IMR-90 (cell line): ENCODE data around the gene DHFR.

Experiments used
- BHLHE40 ChIP-seq: fragments of 150-350 bp; IDR thresholded peaks from 2 replicates; pipeline ENCODE4 v1.6.1; 2016; ENCODE audit warnings: mild to moderate bottlenecking, low read depth, low read length
- CEBPB ChIP-seq: IDR thresholded peaks from 2 replicates; pipeline ENCODE4 v1.6.1; 2012; ENCODE audit warnings: low read depth, low read length, improper control_type of control experiment
- FOS ChIP-seq: fragments of 150-350 bp; IDR thresholded peaks from 2 replicates; pipeline ENCODE4 v1.6.1; 2016; ENCODE audit warnings: low read depth, low read length
- MAFK ChIP-seq: IDR thresholded peaks from 2 replicates; pipeline ENCODE4 v1.6.1; 2012; ENCODE audit warnings: low read depth, low read length, improper control_type of control experiment
- MAZ ChIP-seq: IDR thresholded peaks from 2 replicates; pipeline ENCODE4 v1.6.1; 2012; ENCODE audit warnings: low read depth, mild to moderate bottlenecking, low read length, improper control_type of control experiment, moderate library complexity, borderline replicate concordance
- MXI1 ChIP-seq: IDR thresholded peaks from 2 replicates; pipeline ENCODE4 v1.6.1; 2012; ENCODE audit warnings: low read depth, mild to moderate bottlenecking, low read length, moderate library complexity, borderline replicate concordance
- NFE2L2 ChIP-seq: fragments of 150-350 bp; IDR thresholded peaks from 2 replicates; pipeline ENCODE4 v1.6.1; 2016; ENCODE audit warnings: low read depth, mild to moderate bottlenecking, low read length
- POLR2A ChIP-seq: IDR thresholded peaks from 2 replicates; pipeline ENCODE4 v1.6.1; 2012; ENCODE audit warnings: mild to moderate bottlenecking, low read depth, low read length
- RAD21 ChIP-seq: IDR thresholded peaks from 2 replicates; pipeline ENCODE4 v1.6.1; 2012; ENCODE audit warnings: low read length, improper control_type of control experiment
- RCOR1 ChIP-seq: IDR thresholded peaks from 2 replicates; pipeline ENCODE4 v1.6.1; 2012; ENCODE audit warnings: mild to moderate bottlenecking, low read length, improper control_type of control experiment; ENCODE audit not compliant: insufficient replicate concordance
- RFX5 ChIP-seq: IDR thresholded peaks from 2 replicates; pipeline ENCODE4 v1.8.0; 2012; ENCODE audit warnings: low read depth, mild to moderate bottlenecking, low read length, moderate library complexity
- SMC3 ChIP-seq: fragments of 150-350 bp; IDR thresholded peaks from 2 replicates; pipeline ENCODE4 v1.6.1; 2016; ENCODE audit warnings: low read depth, mild to moderate bottlenecking, antibody characterized with exemption, low read length, moderate library complexity
- TF ChIP-seq, protein P1 (sequence below): conservative IDR thresholded peaks from 2 replicates; pipeline ENCODE4 v1.5.1; 2012; ENCODE audit warnings: mild to moderate bottlenecking, low read depth, low read length, improper control_type of control experiment
- TF ChIP-seq, protein P2 (sequence below): fragments of 150-350 bp; IDR thresholded peaks from 2 replicates; pipeline ENCODE4 v1.6.1; 2017; ENCODE audit warnings: mild to moderate bottlenecking, antibody characterized with exemption, low read length, low read depth

DNA sequence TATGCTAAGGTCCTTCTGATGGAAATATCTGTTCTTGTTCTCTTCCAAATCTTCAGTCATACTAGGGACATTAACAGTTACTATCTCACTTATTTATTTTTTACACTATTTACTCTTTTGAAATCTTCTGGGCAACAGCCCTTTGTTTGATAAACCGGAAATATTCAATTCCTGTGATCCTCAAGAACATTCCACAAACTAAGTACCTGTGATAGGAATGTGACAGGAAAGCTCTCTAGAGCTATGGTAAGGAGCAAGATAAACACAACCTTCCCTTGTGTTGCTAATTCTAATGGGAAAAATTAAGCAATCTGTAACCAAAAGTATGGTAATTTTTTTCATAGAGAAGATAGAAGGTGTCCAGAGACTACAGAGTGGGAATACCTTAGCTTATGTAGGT, 62.7 kb downstream of the DHFR start:
- TF ChIP-seq CEBPB: no peak
- TF ChIP-seq, protein P1, sequence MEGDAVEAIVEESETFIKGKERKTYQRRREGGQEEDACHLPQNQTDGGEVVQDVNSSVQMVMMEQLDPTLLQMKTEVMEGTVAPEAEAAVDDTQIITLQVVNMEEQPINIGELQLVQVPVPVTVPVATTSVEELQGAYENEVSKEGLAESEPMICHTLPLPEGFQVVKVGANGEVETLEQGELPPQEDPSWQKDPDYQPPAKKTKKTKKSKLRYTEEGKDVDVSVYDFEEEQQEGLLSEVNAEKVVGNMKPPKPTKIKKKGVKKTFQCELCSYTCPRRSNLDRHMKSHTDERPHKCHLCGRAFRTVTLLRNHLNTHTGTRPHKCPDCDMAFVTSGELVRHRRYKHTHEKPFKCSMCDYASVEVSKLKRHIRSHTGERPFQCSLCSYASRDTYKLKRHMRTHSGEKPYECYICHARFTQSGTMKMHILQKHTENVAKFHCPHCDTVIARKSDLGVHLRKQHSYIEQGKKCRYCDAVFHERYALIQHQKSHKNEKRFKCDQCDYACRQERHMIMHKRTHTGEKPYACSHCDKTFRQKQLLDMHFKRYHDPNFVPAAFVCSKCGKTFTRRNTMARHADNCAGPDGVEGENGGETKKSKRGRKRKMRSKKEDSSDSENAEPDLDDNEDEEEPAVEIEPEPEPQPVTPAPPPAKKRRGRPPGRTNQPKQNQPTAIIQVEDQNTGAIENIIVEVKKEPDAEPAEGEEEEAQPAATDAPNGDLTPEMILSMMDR: no peak
- no peak for TF ChIP-seq FOS
- TF ChIP-seq POLR2A: no peak
- TF ChIP-seq SMC3: no peak
- TF ChIP-seq MXI1: no peak
- no peak for TF ChIP-seq RCOR1
- no peak for TF ChIP-seq RFX5
- TF ChIP-seq, protein P2, sequence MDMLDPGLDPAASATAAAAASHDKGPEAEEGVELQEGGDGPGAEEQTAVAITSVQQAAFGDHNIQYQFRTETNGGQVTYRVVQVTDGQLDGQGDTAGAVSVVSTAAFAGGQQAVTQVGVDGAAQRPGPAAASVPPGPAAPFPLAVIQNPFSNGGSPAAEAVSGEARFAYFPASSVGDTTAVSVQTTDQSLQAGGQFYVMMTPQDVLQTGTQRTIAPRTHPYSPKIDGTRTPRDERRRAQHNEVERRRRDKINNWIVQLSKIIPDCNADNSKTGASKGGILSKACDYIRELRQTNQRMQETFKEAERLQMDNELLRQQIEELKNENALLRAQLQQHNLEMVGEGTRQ: no peak
- TF ChIP-seq BHLHE40: no peak
- TF ChIP-seq MAFK: no peak
- no peak for TF ChIP-seq MAZ
- TF ChIP-seq NFE2L2: no peak
- TF ChIP-seq RAD21: no peak
